Tibial nerve (tissue), 4 donors: ENCODE results near the gene SULF2.

Experiments used
- CTCF ChIP-seq, 5 experiments: fragments of 200-600 bp in 3 of 5; fragments of 450-650 bp in 2 of 5; sonication (generic) in 3 of 5; IDR thresholded peaks; one replicate each; pipeline ENCODE4 v1.5.1; 2016 to 2019; ENCODE audit warnings: antibody characterized with exemption in 5 of 5, mild to moderate bottlenecking in 3 of 5, moderate library complexity in 2 of 5
- EP300 ChIP-seq, 2 donors: sonication (generic); formaldehyde crosslinking; IDR thresholded peaks; one replicate each; pipeline ENCODE4 v1.6.1; 2017; ENCODE audit warnings: antibody characterized with exemption in 2 of 2, mild to moderate bottlenecking in 1 of 2

GRCh38 chr20:47743671-47744070 lies 41.6 kb downstream of the SULF2 start:
- TF ChIP-seq CTCF (IDR thresholded peaks at IDR 0.05), result no peak
- TF ChIP-seq EP300 (IDR thresholded peaks at IDR 0.05), result no peak
